Transverse colon (tissue), 4 donors: ENCODE data around the gene KLF7. TPM values are rescaled to one million over a fixed set of nuclear protein-coding genes. Genes with fewer than 3 reads are reported as not detected.
A peak's percentile ranks its signal among the peaks of the same experiment; 100 is the strongest.

Source experiments
- DNase-seq: peaks from one replicate; pipeline ENCODE4 v3.0.0-alpha.2; 2019
- H3K27ac ChIP-seq, 4 donors: fragments of 200-600 bp; sonication (generic); 2 replicates each; pipeline ENCODE4 v1.5.1; 2016 to 2018; ENCODE audit warnings: inconsistent platforms in 4 of 4
- H3K27me3 ChIP-seq: fragments of 200-600 bp; sonication (generic); 2 replicates; pipeline ENCODE4 v1.5.1; 2017; ENCODE audit warnings: inconsistent platforms
- H3K36me3 ChIP-seq, 4 donors: fragments of 200-600 bp; sonication (generic); 2 replicates each; pipeline ENCODE4 v1.5.1; 2017 to 2019; ENCODE audit warnings: inconsistent platforms in 4 of 4
- H3K4me1 ChIP-seq, 4 donors: fragments of 200-600 bp; sonication (generic); 2 replicates each; pipeline ENCODE4 v1.5.1; 2017 to 2020; ENCODE audit warnings: inconsistent platforms in 4 of 4
- H3K4me3 ChIP-seq, 4 donors: fragments of 200-600 bp; sonication (generic); 1 replicate in 1 of 4; 2 replicates in 3 of 4; pipeline versions ENCODE4 v1.5.1 to v1.6.1; 2017 to 2019; ENCODE audit warnings: inconsistent platforms in 4 of 4
- H3K9me3 ChIP-seq, 2 donors: fragments of 200-600 bp; sonication (generic); 2 replicates each; pipeline ENCODE4 v1.5.1; 2017 to 2019; ENCODE audit warnings: inconsistent platforms in 2 of 2
- CTCF ChIP-seq, 5 experiments: fragments of 200-600 bp in 3 of 5; fragments of 450-650 bp in 2 of 5; sonication (generic) in 3 of 5; IDR thresholded peaks; 1 replicate in 2 of 5; 2 replicates in 3 of 5; pipeline ENCODE4 v1.5.1; 2016 to 2017; ENCODE audit warnings: antibody characterized with exemption in 5 of 5, inconsistent platforms in 3 of 5, mild to moderate bottlenecking in 2 of 5, moderate library complexity in 1 of 5
- EP300 ChIP-seq: sonication (generic); formaldehyde crosslinking; IDR thresholded peaks from one replicate; pipeline ENCODE4 v1.6.1; 2017; ENCODE audit warnings: antibody characterized with exemption, low read depth
- POLR2A ChIP-seq: fragments of 450-650 bp; IDR thresholded peaks from one replicate; pipeline ENCODE4 v1.6.1; 2016; ENCODE audit warnings: antibody characterized with exemption, mild to moderate bottlenecking, moderate library complexity
- POLR2AphosphoS5 ChIP-seq, 3 donors: sonication (generic); formaldehyde crosslinking; IDR thresholded peaks; one replicate each; pipeline ENCODE4 v1.6.1; 2016; ENCODE audit warnings: antibody characterized with exemption in 3 of 3
- WGBS, 2 donors: methylation state at CpG; one replicate each; pipeline ENCODE4 v1.1.5; 2018; ENCODE audit warnings: low coverage in 1 of 2; 5-methylcytosine and 5-hydroxymethylcytosine counted together
- in situ Hi-C, 4 donors: fragments of 200-750 bp; cut with MboI; loops; one replicate each; pipeline versions ENCODE4 v1.15.0 to v1.15.1; 2017; ENCODE audit warnings: low sequenced_read_pairs in 3 of 4, low pct_ligation_motif_present in 1 of 4, low pct_unique_long_range_greater_than_20kb in 1 of 4
- intact Hi-C: fragments of 100-400 bp; cut with DNase I; formaldehyde crosslinking; loops from one replicate; pipeline ENCODE4 v1.15.1; 2023; ENCODE audit warnings: low total_unique reads
- total RNA-seq, 4 donors: library from RNA; depleted of rRNA; stranded (reverse); fragments of >200 nt; gene quantifications; one replicate each; pipeline ENCODE4 v1.1.0, GENCODE V29; 2016

The KLF7 gene
- total RNA-seq, 4 donors from 2014 or later: 6.2 to 43.4 (median 6.8) TPM

- no peaks in the 10 kb centered on the region for H3K36me3 ChIP-seq
- H3K4me1 ChIP-seq: peaks cover 9 to 60% (median 23%) of the 10 kb centered on the region in 4 donors
- in situ Hi-C loops: loop anchor here in 1 of 4 donors (25.0 kb wide), 1 partner anchor 103 kb away; no protein-coding TSS in a partner anchor
- TF ChIP-seq CTCF (IDR thresholded peaks at IDR 0.05) (no peak), POLR2A (no peak), POLR2AphosphoS5 (IDR thresholded peaks at IDR 0.05) (no peak), EP300 (no peak)
- no peaks in the 10 kb centered on the region for H3K9me3 ChIP-seq
- peak overlapping the region in 1 of 4 donors; percentile 30 for H3K27ac ChIP-seq
- no peak overlapping the region for H3K4me3 ChIP-seq
- DNase-seq: no peak
- intact Hi-C loops: loop anchor here (5.0 kb wide), 1 partner anchor 978 kb away; no protein-coding TSS in a partner anchor
- WGBS, 2 donors: 70 to 94% methylated on average over 4 of the region's 4 CpGs
- H3K27me3 ChIP-seq: peaks cover 11% of the 10 kb centered on the region
Observed at GRCh38 chr2:207159002-207159401, 6.7 kb downstream of the KLF7 start.

GRCh38 chr2:207157731-207158130, 8.0 kb downstream of the KLF7 start:
- WGBS, 2 donors: 85 to 88% methylated on average over 3 of the region's 3 CpGs
- Histone ChIP-seq H3K27ac (peak overlapping the region; percentile 7 to 36 (median 24)), H3K9me3 (no peaks in the 10 kb centered on the region), H3K4me3 (no peak overlapping the region), H3K27me3 (peaks cover 3% of the 10 kb centered on the region), H3K36me3 (no peaks in the 10 kb centered on the region), H3K4me1 (peaks cover 14 to 73% (median 29%) of the 10 kb centered on the region in 4 donors)
- DNase-seq: no peak
- intact Hi-C loops: loop anchor here (5.0 kb wide), 1 partner anchor 980 kb away; no protein-coding TSS in a partner anchor
- TF ChIP-seq POLR2A: no peak
- TF ChIP-seq POLR2AphosphoS5 (IDR thresholded peaks at IDR 0.05): no peak
- TF ChIP-seq CTCF (IDR thresholded peaks at IDR 0.05): no peak
- no peak for TF ChIP-seq EP300
- in situ Hi-C loops: loop anchor here in 1 of 4 donors (25.0 kb wide), 1 partner anchor 105 kb away; no protein-coding TSS in a partner anchor

GRCh38 chr2:207157162-207157481, 8.6 kb downstream of the KLF7 start:
- Histone ChIP-seq H3K4me1 (peaks cover 17 to 79% (median 34%) of the 10 kb centered on the region in 4 donors), H3K27me3 (peaks cover under 1% of the 10 kb centered on the region), H3K36me3 (no peaks in the 10 kb centered on the region), H3K4me3 (no peak overlapping the region), H3K9me3 (no peaks in the 10 kb centered on the region), H3K27ac (peak overlapping the region; percentile 7 to 36 (median 24))
- DNase-seq: no peak
- WGBS, 2 donors: 78 to 86% methylated on average over 1 of the region's 1 CpG
- no peak for TF ChIP-seq CTCF (IDR thresholded peaks at IDR 0.05)
- no peak for TF ChIP-seq POLR2A
- no peak for TF ChIP-seq EP300
- no peak for TF ChIP-seq POLR2AphosphoS5 (IDR thresholded peaks at IDR 0.05)
- in situ Hi-C loops (loop anchor here in 1 of 4 donors (25.0 kb wide), 1 partner anchor 105 kb away; no protein-coding TSS in a partner anchor), intact Hi-C loops (loop anchor here (5.0 kb wide), 1 partner anchor 980 kb away; no protein-coding TSS in a partner anchor)

- in situ Hi-C loops (loop anchor here in 1 of 4 donors (25.0 kb wide), 1 partner anchor 106 kb away; no protein-coding TSS in a partner anchor), intact Hi-C loops (loop anchor here (5.0 kb wide), 1 partner anchor 981 kb away; no protein-coding TSS in a partner anchor)
- H3K4me1 ChIP-seq: peaks cover 19 to 81% (median 35%) of the 10 kb centered on the region in 4 donors
- peak overlapping the region in 1 of 4 donors; percentile 38 for H3K27ac ChIP-seq
- H3K36me3 ChIP-seq: no peaks in the 10 kb centered on the region
- no peak for TF ChIP-seq CTCF (IDR thresholded peaks at IDR 0.05)
- TF ChIP-seq POLR2A: no peak
- no peak for TF ChIP-seq EP300
- TF ChIP-seq POLR2AphosphoS5 (IDR thresholded peaks at IDR 0.05): no peak
- no peak overlapping the region for H3K4me3 ChIP-seq
- H3K9me3 ChIP-seq: no peaks in the 10 kb centered on the region
- DNase-seq: no peak
- H3K27me3 ChIP-seq: no peaks in the 10 kb centered on the region
- WGBS, 2 donors: 58 to 59% methylated on average over 4 to 5 of the region's 5 CpGs
Observed at GRCh38 chr2:207156451-207157161, 9.1 kb downstream of the KLF7 start.
